ENCODE results near the gene HLA-DQA1. TPM values are rescaled to one million over a fixed set of nuclear protein-coding genes. Genes with fewer than 3 reads are reported as not detected.

HLA-DQA1 gene
- total and polyA plus RNA-seq, 2 donors (not counting 1 experiment from before 2014, with no cell fraction given), result 0.10 TPM; not detected in 1

GRCh38 chr6:32658268-32658897 lies 21.2 kb downstream of the HLA-DQA1 start:
- Histone ChIP-seq H2AFZ (ENCODE audit: low read length) (no peak overlapping the region), H3K79me2 (ENCODE audit: control insufficient read depth, insufficient read depth, low read length) (no peaks in the 10 kb centered on the region), H3K9ac (ENCODE audit: insufficient read depth, low read length) (no peak overlapping the region), H3K4me3 (replicated peaks in 1 of 4; ENCODE audit: control extremely low read depth in 1 of 4, insufficient read depth in 1 of 4, low read depth in 3 of 4, low read length in 4 of 4) (no peak overlapping the region), H3K9me3 (ENCODE audit: control insufficient read depth, insufficient read depth, low read depth, low read length) (no peaks in the 10 kb centered on the region), H3K27ac (ENCODE audit: insufficient read depth, low read length) (no peak overlapping the region), H4K20me1 (ENCODE audit: control insufficient read depth, extremely low read depth, insufficient read depth, low read length) (no peaks in the 10 kb centered on the region), H3K36me3 (ENCODE audit: control insufficient read depth, insufficient read depth, low read length) (no peaks in the 10 kb centered on the region), H3K27me3 (ENCODE audit: control insufficient read depth, insufficient read depth, low read length) (peaks cover 2% of the 10 kb centered on the region), H3K4me2 (ENCODE audit: extremely low read depth, insufficient read depth, low read length) (no peak overlapping the region), H3K4me1 (ENCODE audit: control insufficient read depth, extremely low read depth, insufficient read depth, low read length) (no peaks in the 10 kb centered on the region)
- no peak for TF ChIP-seq CTCF (conservative IDR thresholded peaks at IDR 0.05 in 1 of 2, IDR thresholded peaks at IDR 0.05 in 1 of 2; ENCODE audit: low read depth in 1 of 2, low read length in 2 of 2)
- TF ChIP-seq EZH2 (IDR thresholded peaks at IDR 0.05; ENCODE audit: low read length, missing control alignments), result no peak
- DNase-seq (ENCODE audit: low read depth in 2 of 2), result no peak

- no peak overlapping the region for H3K27ac ChIP-seq (ENCODE audit: insufficient read depth, low read length)
- H3K9me3 ChIP-seq (ENCODE audit: control insufficient read depth, insufficient read depth, low read depth, low read length), result no peaks in the 10 kb centered on the region
- H3K79me2 ChIP-seq (ENCODE audit: control insufficient read depth, insufficient read depth, low read length), result no peaks in the 10 kb centered on the region
- H3K9ac ChIP-seq (ENCODE audit: insufficient read depth, low read length), result no peak overlapping the region
- no peak overlapping the region for H3K4me3 ChIP-seq (replicated peaks in 1 of 4; ENCODE audit: control extremely low read depth in 1 of 4, insufficient read depth in 1 of 4, low read depth in 3 of 4, low read length in 4 of 4)
- DNase-seq (ENCODE audit: low read depth in 2 of 2), result no peak
- TF ChIP-seq EZH2 (IDR thresholded peaks at IDR 0.05; ENCODE audit: low read length, missing control alignments) (no peak), CTCF (conservative IDR thresholded peaks at IDR 0.05 in 1 of 2, IDR thresholded peaks at IDR 0.05 in 1 of 2; ENCODE audit: low read depth in 1 of 2, low read length in 2 of 2) (no peak)
- H3K4me1 ChIP-seq (ENCODE audit: control insufficient read depth, extremely low read depth, insufficient read depth, low read length), result no peaks in the 10 kb centered on the region
- no peak overlapping the region for H2AFZ ChIP-seq (ENCODE audit: low read length)
- H3K36me3 ChIP-seq (ENCODE audit: control insufficient read depth, insufficient read depth, low read length), result no peaks in the 10 kb centered on the region
- no peak overlapping the region for H3K4me2 ChIP-seq (ENCODE audit: extremely low read depth, insufficient read depth, low read length)
- no peaks in the 10 kb centered on the region for H4K20me1 ChIP-seq (ENCODE audit: control insufficient read depth, extremely low read depth, insufficient read depth, low read length)
- peaks cover 2% of the 10 kb centered on the region for H3K27me3 ChIP-seq (ENCODE audit: control insufficient read depth, insufficient read depth, low read length)
Observed at GRCh38 chr6:32659856-32660595, 22.8 kb downstream of the HLA-DQA1 start.

- DNase-seq (ENCODE audit: low read depth in 2 of 2), result no peak
- Histone ChIP-seq H2AFZ (ENCODE audit: low read length) (no peak overlapping the region), H4K20me1 (ENCODE audit: control insufficient read depth, extremely low read depth, insufficient read depth, low read length) (no peaks in the 10 kb centered on the region), H3K4me1 (ENCODE audit: control insufficient read depth, extremely low read depth, insufficient read depth, low read length) (no peaks in the 10 kb centered on the region), H3K9ac (ENCODE audit: insufficient read depth, low read length) (no peak overlapping the region), H3K36me3 (ENCODE audit: control insufficient read depth, insufficient read depth, low read length) (no peaks in the 10 kb centered on the region), H3K4me2 (ENCODE audit: extremely low read depth, insufficient read depth, low read length) (no peak overlapping the region), H3K9me3 (ENCODE audit: control insufficient read depth, insufficient read depth, low read depth, low read length) (no peaks in the 10 kb centered on the region), H3K27ac (ENCODE audit: insufficient read depth, low read length) (no peak overlapping the region), H3K27me3 (ENCODE audit: control insufficient read depth, insufficient read depth, low read length) (peaks cover 7% of the 10 kb centered on the region), H3K79me2 (ENCODE audit: control insufficient read depth, insufficient read depth, low read length) (no peaks in the 10 kb centered on the region), H3K4me3 (replicated peaks in 1 of 4; ENCODE audit: control extremely low read depth in 1 of 4, insufficient read depth in 1 of 4, low read depth in 3 of 4, low read length in 4 of 4) (no peak overlapping the region)
- no peak for TF ChIP-seq EZH2 (IDR thresholded peaks at IDR 0.05; ENCODE audit: low read length, missing control alignments)
- TF ChIP-seq CTCF (conservative IDR thresholded peaks at IDR 0.05 in 1 of 2, IDR thresholded peaks at IDR 0.05 in 1 of 2; ENCODE audit: low read depth in 1 of 2, low read length in 2 of 2), result no peak
Observed at GRCh38 chr6:32662099-32662498, 24.9 kb downstream of the HLA-DQA1 start.
